Measurements from ENCODE around the gene DOK4. TPM values are rescaled to one million over a fixed set of nuclear protein-coding genes. Genes with fewer than 3 reads are reported as not detected.
A peak's percentile ranks its signal among the peaks of the same experiment; 100 is the strongest.

Gene DOK4
- total and polyA plus RNA-seq, 2 of the 8 experiments (the other 6 are each of a cell fraction or from before 2014, with no cell fraction given) = 24.0 to 28.9 TPM

DNA sequence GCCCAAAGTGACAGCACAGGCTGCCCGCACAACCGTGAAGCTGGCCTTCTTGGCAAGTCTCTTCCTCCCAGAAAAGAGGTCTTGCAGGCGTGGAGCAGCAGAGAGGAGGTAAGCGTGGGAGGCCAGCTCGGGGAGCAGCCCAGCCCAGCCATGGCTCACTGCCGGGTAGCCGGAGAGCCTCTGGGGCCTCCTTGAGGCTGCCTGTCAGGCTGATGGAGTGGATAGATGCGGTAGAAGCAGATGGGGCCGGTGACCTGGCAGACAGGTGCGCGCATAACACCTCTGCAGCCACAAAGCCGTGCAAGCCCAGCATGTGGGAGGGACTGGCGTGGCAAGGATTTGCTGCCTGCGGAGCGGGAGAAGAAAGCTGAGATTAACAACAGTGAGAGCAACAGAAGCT is 17.1 kb upstream of the DOK4 start:
- CTCF ChIA-PET (ENCODE audit: partially characterized antibody) = interaction anchor here (0.5 to 8.8 kb wide), 4 partner anchors 15 to 108 kb away, joined by 3 to 89 read pairs (median 8); partner anchors contain the start of genes CIAPIN1 and COQ9
- POLR2A ChIA-PET (ENCODE audit: partially characterized antibody) = interaction anchor here (1.0 kb wide), 2 partner anchors 14 to 25 kb away, joined by 3 read pairs; no protein-coding TSS in a partner anchor
- H3K18ac ChIP-seq (ENCODE audit: extremely low read depth, low read length) = no peak overlapping the region
- H3K27me3 ChIP-seq (replicated peaks in 1 of 4; ENCODE audit: control insufficient read depth in 3 of 4, extremely low read depth in 1 of 4, insufficient read depth in 3 of 4, low read length in 3 of 4) = no peaks in the 10 kb centered on the region
- H3K27ac ChIP-seq (ENCODE audit: low read depth, low read length) = no peak overlapping the region
- no peak overlapping the region for H2BK20ac ChIP-seq (ENCODE audit: low read length)
- TF ChIP-seq RAD21 (IDR thresholded peaks at IDR 0.05 in 1 of 2, conservative IDR thresholded peaks at IDR 0.05 in 1 of 2; ENCODE audit: low read depth in 2 of 2, low read length in 2 of 2) (peak in 1 of 2 experiments; percentile 22; a peak in 1 of 4 replicates), CEBPB (IDR thresholded peaks at IDR 0.05; ENCODE audit: low read depth, low read length) (no peak)
- no peak overlapping the region for H2BK15ac ChIP-seq (ENCODE audit: low read length)
- no peak overlapping the region for H3K23ac ChIP-seq (ENCODE audit: insufficient read length)
- no peaks in the 10 kb centered on the region; the same call in 1 of the 2 replicates for H3K79me1 ChIP-seq (ENCODE audit: low read depth, low read length)
- H4K91ac ChIP-seq (replicated peaks; ENCODE audit: insufficient read length, low read length) = no peak overlapping the region
- H3K4ac ChIP-seq (replicated peaks; ENCODE audit: insufficient read length, low read depth, low read length) = no peak overlapping the region
- peaks cover 2% of the 10 kb centered on the region; the same call in 1 of the 2 replicates for H3K23me2 ChIP-seq (ENCODE audit: low read depth, low read length)
- H3K4me1 ChIP-seq (replicated peaks in 1 of 4; ENCODE audit: control insufficient read depth in 3 of 4, insufficient read depth in 4 of 4, low read length in 3 of 4) = peaks cover 0 to 17% (median 6%) of the 10 kb centered on the region in 4 experiments; a peak in 6 of 7 replicates
- H3K4me3 ChIP-seq (ENCODE audit: extremely low read depth in 1 of 4, insufficient read depth in 2 of 4, low read depth in 3 of 4, low read length in 4 of 4) = no peak overlapping the region
- H3K79me2 ChIP-seq (ENCODE audit: control insufficient read depth in 1 of 2, insufficient read depth in 2 of 2, low read length in 2 of 2) = no peaks in the 10 kb centered on the region
- H2AFZ ChIP-seq (ENCODE audit: low read length) = no peak overlapping the region
- H3K4me2 ChIP-seq (ENCODE audit: insufficient read depth in 1 of 2, low read depth in 2 of 2, low read length in 2 of 2) = no peak overlapping the region
- no peak overlapping the region for H3K9ac ChIP-seq (replicated peaks in 1 of 4; ENCODE audit: extremely low read depth in 1 of 4, low read depth in 3 of 4, low read length in 3 of 4)
- no peak overlapping the region for H2BK120ac ChIP-seq (replicated peaks; ENCODE audit: low read depth, low read length)
- 75% methylated on average over 15 of the region's 15 CpGs; no CpG with 5 or more reads in 1 of the 2 experiments for WGBS, 2 experiments (ENCODE audit: extremely low coverage in 1 of 2, insufficient coverage in 1 of 2, insufficient read length in 1 of 2, insufficient replicate concordance in 2 of 2, low coverage in 1 of 2, low lambda C conversion rate in 2 of 2, missing lambda C conversion rate in 1 of 2)
- no peak overlapping the region for H2BK12ac ChIP-seq (ENCODE audit: low read depth, low read length)
- H3K14ac ChIP-seq (ENCODE audit: insufficient read length) = no peak overlapping the region
- no peak overlapping the region for H3K56ac ChIP-seq (replicated peaks; ENCODE audit: insufficient read length, low read depth, low read length)
- no peaks in the 10 kb centered on the region for H3K9me3 ChIP-seq (ENCODE audit: insufficient read depth in 2 of 2, low read depth in 1 of 2, low read length in 1 of 2)
- no peak overlapping the region for H2BK5ac ChIP-seq (ENCODE audit: low read depth, low read length)
- DNase-seq (ENCODE audit: low read depth in 1 of 2, low spot score in 2 of 2) (no peak), FAIRE-seq (no peak)
- H4K8ac ChIP-seq (ENCODE audit: extremely low read depth, insufficient read depth, low read length) = peak overlapping the region; percentile 31; the same call in 1 of the 2 replicates
- H4K5ac ChIP-seq (ENCODE audit: insufficient read length, low read depth, low read length) = no peak overlapping the region
- H2AK5ac ChIP-seq (ENCODE audit: low read depth, low read length) = no peak overlapping the region
- no peaks in the 10 kb centered on the region for H3K36me3 ChIP-seq (ENCODE audit: control insufficient read depth in 2 of 4, insufficient read depth in 4 of 4, low read length in 3 of 4)
- no peaks in the 10 kb centered on the region for H4K20me1 ChIP-seq (replicated peaks in 1 of 2; ENCODE audit: control insufficient read depth in 1 of 2, insufficient read depth in 2 of 2, low read length in 2 of 2)

Data from H1 (cell line).